SK-N-SH treated with all-trans-retinoic acid at 6 μM for 48 hours (cell line): ENCODE data around the gene DDX1.

Source experiments
- PATZ1 ChIP-seq: fragments of 250-450 bp; sonication (Bioruptor Pico); IDR thresholded peaks from 2 replicates; pipeline ENCODE4 v1.8.0; 2020; ENCODE audit warnings: mild to moderate bottlenecking, moderate library complexity, borderline replicate concordance
- RARB ChIP-seq: fragments of 250-450 bp; sonication (Bioruptor Pico); IDR thresholded peaks from 2 replicates; pipeline ENCODE4 v1.8.0; 2021; ENCODE audit warnings: mild to moderate bottlenecking, moderate library complexity
- ZFP30 ChIP-seq: fragments of 450-650 bp; formaldehyde crosslinking; IDR thresholded peaks from 2 replicates; pipeline ENCODE4 v1.5.0; 2022; ENCODE audit warnings: mild to moderate bottlenecking, moderate library complexity

- TF ChIP-seq PATZ1 (no peak), ZFP30 (no peak), RARB (no peak)
These were observed 59.7 kb downstream of the DDX1 start for GRCh38 chr2:15651367-15651727.
